ENCODE data around the gene H19. TPM values are rescaled to one million over a fixed set of nuclear protein-coding genes. Genes with fewer than 3 reads are reported as not detected.

H19 gene
- total and polyA plus RNA-seq, 2 of the 8 experiments (the other 6 are each of a cell fraction or from before 2014, with no cell fraction given), result 5.2 to 10.0 TPM

DNA sequence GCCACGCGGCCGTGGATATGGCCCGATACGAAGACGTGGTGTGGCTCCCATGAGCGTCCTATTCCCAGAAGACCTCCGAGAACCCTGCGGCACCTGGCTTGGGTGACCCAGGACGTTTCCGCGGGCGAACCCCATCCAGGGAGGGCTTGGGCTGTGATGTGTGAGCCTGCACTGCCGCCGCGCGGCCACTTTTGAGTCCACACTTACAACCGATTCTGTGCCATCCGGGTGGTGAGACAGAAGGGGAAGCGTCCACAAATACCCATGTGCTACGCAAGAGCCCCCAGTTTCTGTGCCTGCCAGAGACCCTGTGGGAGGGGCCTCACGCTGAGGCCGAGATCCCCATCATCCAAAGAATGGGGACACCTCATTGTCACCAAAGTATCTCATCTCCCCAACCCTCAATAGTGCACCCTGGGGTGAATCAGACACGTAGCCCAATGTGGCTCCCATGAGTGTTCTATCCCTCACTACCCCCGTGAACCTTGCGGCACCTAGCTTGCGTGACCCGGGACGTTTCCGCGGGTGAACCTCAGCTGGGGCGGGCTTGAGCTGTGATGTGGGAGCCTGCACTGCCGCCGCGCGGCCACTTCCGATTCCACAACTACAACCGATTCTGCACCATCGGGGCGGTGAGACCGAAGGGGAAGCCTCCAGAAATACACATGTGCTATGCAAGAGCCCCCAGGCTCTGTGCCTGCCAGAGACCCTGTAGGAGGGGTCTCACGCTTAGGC is 4.6 kb upstream of the H19 start:
- Histone ChIP-seq H3K9me3 (ENCODE audit: insufficient read depth in 2 of 2, low read depth in 1 of 2, low read length in 1 of 2) (no peaks in the 10 kb centered on the region), H3K27me3 (replicated peaks in 1 of 4; ENCODE audit: control insufficient read depth in 3 of 4, extremely low read depth in 1 of 4, insufficient read depth in 3 of 4, low read length in 3 of 4) (no peaks in the 10 kb centered on the region), H2AFZ (ENCODE audit: low read length) (no peak overlapping the region), H3K18ac (ENCODE audit: extremely low read depth, low read length) (no peak overlapping the region), H2BK5ac (ENCODE audit: low read depth, low read length) (no peak overlapping the region), H2BK15ac (ENCODE audit: low read length) (no peak overlapping the region), H3K23ac (ENCODE audit: insufficient read length) (no peak overlapping the region), H4K91ac (replicated peaks; ENCODE audit: insufficient read length, low read length) (no peak overlapping the region), H3K4me2 (ENCODE audit: insufficient read depth in 1 of 2, low read depth in 2 of 2, low read length in 2 of 2) (no peak overlapping the region), H3K4ac (replicated peaks; ENCODE audit: insufficient read length, low read depth, low read length) (no peak overlapping the region), H2BK12ac (ENCODE audit: low read depth, low read length) (no peak overlapping the region), H3K79me1 (ENCODE audit: low read depth, low read length) (no peaks in the 10 kb centered on the region), H2BK120ac (replicated peaks; ENCODE audit: low read depth, low read length) (no peak overlapping the region), H4K8ac (ENCODE audit: extremely low read depth, insufficient read depth, low read length) (no peak overlapping the region), H3K79me2 (ENCODE audit: control insufficient read depth in 1 of 2, insufficient read depth in 2 of 2, low read length in 2 of 2) (no peaks in the 10 kb centered on the region), H3K9ac (replicated peaks in 1 of 4; ENCODE audit: extremely low read depth in 1 of 4, low read depth in 3 of 4, low read length in 3 of 4) (no peak overlapping the region), H4K20me1 (replicated peaks in 1 of 2; ENCODE audit: control insufficient read depth in 1 of 2, insufficient read depth in 2 of 2, low read length in 2 of 2) (no peaks in the 10 kb centered on the region), H3K36me3 (ENCODE audit: control insufficient read depth in 2 of 4, insufficient read depth in 4 of 4, low read length in 3 of 4) (no peaks in the 10 kb centered on the region), H3K4me3 (ENCODE audit: extremely low read depth in 1 of 4, insufficient read depth in 2 of 4, low read depth in 3 of 4, low read length in 4 of 4) (no peak overlapping the region), H2BK20ac (ENCODE audit: low read length) (no peak overlapping the region), H4K5ac (ENCODE audit: insufficient read length, low read depth, low read length) (no peak overlapping the region), H3K14ac (ENCODE audit: insufficient read length) (no peak overlapping the region), H3K4me1 (replicated peaks in 1 of 4; ENCODE audit: control insufficient read depth in 3 of 4, insufficient read depth in 4 of 4, low read length in 3 of 4) (no peaks in the 10 kb centered on the region), H3K23me2 (ENCODE audit: low read depth, low read length) (no peaks in the 10 kb centered on the region), H3K27ac (ENCODE audit: low read depth, low read length) (no peak overlapping the region), H3K56ac (replicated peaks; ENCODE audit: insufficient read length, low read depth, low read length) (no peak overlapping the region), H2AK5ac (ENCODE audit: low read depth, low read length) (no peak overlapping the region)
- ChIA-PET CTCF (ENCODE audit: partially characterized antibody) (interaction anchor here (0.6 to 4.8 kb wide), 12 partner anchors 22 to 292 kb away, joined by 3 to 30 read pairs (median 4); no protein-coding TSS in a partner anchor), POLR2A (ENCODE audit: partially characterized antibody) (no interaction called here)
- FAIRE-seq (no peak), DNase-seq (ENCODE audit: low read depth in 1 of 2, low spot score in 2 of 2) (no peak)
- no CpG with 5 or more reads among the region's 42 CpGs for WGBS, 2 experiments (ENCODE audit: extremely low coverage in 1 of 2, insufficient coverage in 1 of 2, insufficient read length in 1 of 2, insufficient replicate concordance in 2 of 2, low coverage in 1 of 2, low lambda C conversion rate in 2 of 2, missing lambda C conversion rate in 1 of 2)
- TF ChIP-seq HDAC2 (IDR thresholded peaks at IDR 0.05; ENCODE audit: borderline replicate concordance in 1 of 2, low read depth in 2 of 2, low read length in 2 of 2) (no peak), POLR2A (IDR thresholded peaks at IDR 0.05; ENCODE audit: control extremely low read depth in 1 of 2, low read depth in 2 of 2, low read length in 2 of 2) (no peak)
